Stomach (tissue), 9 donors: ENCODE measurements around the gene NDUFB4. TPM values are rescaled to one million over a fixed set of nuclear protein-coding genes. Genes with fewer than 3 reads are reported as not detected.

Experiments used
- DNase-seq, 2 donors: peaks; one replicate each; pipeline versions ENCODE4 v3.0.0 to v3.0.0-alpha.2; 2013 to 2019
- H3K27ac ChIP-seq, 5 donors: fragments of 200-600 bp in 4 of 5; sonication (generic) in 4 of 5; one replicate each; pipeline ENCODE4 v1.5.1; 2013 to 2019; ENCODE audit warnings: mild to moderate bottlenecking in 1 of 5, moderate library complexity in 1 of 5
- H3K27me3 ChIP-seq, 3 donors: fragments of 200-600 bp; sonication (generic); one replicate each; pipeline ENCODE4 v1.5.1; 2017 to 2019; ENCODE audit warnings: mixed run types in 1 of 3
- H3K36me3 ChIP-seq, 4 donors: fragments of 200-600 bp; sonication (generic); 1 replicate in 3 of 4; 2 replicates in 1 of 4; pipeline ENCODE4 v1.5.1; 2016 to 2019
- H3K4me1 ChIP-seq, 4 donors: fragments of 200-600 bp; sonication (generic); one replicate each; pipeline ENCODE4 v1.5.1; 2016 to 2019
- H3K4me3 ChIP-seq, 4 donors: fragments of 200-600 bp; sonication (generic) in 3 of 4; one replicate each; pipeline ENCODE4 v1.5.1; 2016 to 2019; ENCODE audit warnings: mild to moderate bottlenecking in 1 of 4
- H3K9me3 ChIP-seq, 4 donors: fragments of 200-600 bp; sonication (generic); one replicate each; pipeline ENCODE4 v1.5.1; 2016 to 2019
- CTCF ChIP-seq, 7 experiments: fragments of 450-650 bp in 4 of 7; fragments of 200-600 bp in 3 of 7; sonication (generic) in 3 of 7; IDR thresholded peaks; one replicate each; pipeline ENCODE4 v1.5.1; 2016 to 2019; ENCODE audit warnings: antibody characterized with exemption in 7 of 7, control low read depth in 2 of 7, mild to moderate bottlenecking in 1 of 7
- EP300 ChIP-seq: sonication (generic); formaldehyde crosslinking; IDR thresholded peaks from one replicate; pipeline ENCODE4 v1.6.1; 2017; ENCODE audit warnings: antibody characterized with exemption
- POLR2A ChIP-seq, 4 donors: fragments of 450-650 bp; IDR thresholded peaks; one replicate each; pipeline ENCODE4 v1.6.1; 2016; ENCODE audit warnings: antibody characterized with exemption in 4 of 4, control low read depth in 2 of 4, mild to moderate bottlenecking in 1 of 4, moderate library complexity in 1 of 4
- POLR2AphosphoS5 ChIP-seq, 3 donors: sonication (generic); formaldehyde crosslinking; IDR thresholded peaks; one replicate each; pipeline ENCODE4 v1.6.1; 2016; ENCODE audit warnings: antibody characterized with exemption in 3 of 3
- WGBS, 5 donors: extraction: QIAGEN DNeasy Blood & Tissue Kit in 3 of 5; methylation state at CpG; one replicate each; pipeline versions ENCODE4 v1.1.5 to v1.1.7; 2013 to 2018; 5-methylcytosine and 5-hydroxymethylcytosine counted together
- intact Hi-C: fragments of 100-400 bp; cut with DNase I; formaldehyde crosslinking; loops from one replicate; pipeline ENCODE4 v1.15.1; 2023; ENCODE audit warnings: low total_unique reads
- polyA plus RNA-seq, 3 donors: library from polyadenylated mRNA; stranded (reverse); fragments of 200-250 nt; gene quantifications; one replicate each; pipeline ENCODE4 v1.2.3, GENCODE V29; 2013
- total RNA-seq, 5 donors: library from RNA; depleted of rRNA; stranded (reverse); fragments of >200 nt; gene quantifications; one replicate each; pipeline versions ENCODE4 v1.1.0 to v1.2.3, GENCODE V29; 2014 to 2016
- donor health status: healthy with polysubstance abuse.
- donor health status: Bipolar disorder and iron deficiency.
- donor health status: healthy.

NDUFB4 gene
- total and polyA plus RNA-seq, 8 donors = 18.7 to 343 (median 113) TPM

GRCh38 chr3:120595788-120596115 is 384 bp upstream of the NDUFB4 start:
- no peaks in the 10 kb centered on the region for H3K9me3 ChIP-seq
- H3K27me3 ChIP-seq = no peaks in the 10 kb centered on the region
- H3K4me3 ChIP-seq = peak overlapping the region; percentile 66 to 81 (median 78)
- peaks cover 0 to 28% (median 17%) of the 10 kb centered on the region in 4 donors for H3K36me3 ChIP-seq
- DNase-seq = no peak
- intact Hi-C loops = no loop called here
- TF ChIP-seq POLR2A (IDR thresholded peaks at IDR 0.05) = no peak
- no peak for TF ChIP-seq POLR2AphosphoS5 (IDR thresholded peaks at IDR 0.05)
- H3K27ac ChIP-seq = peak overlapping the region; percentile 62 to 94 (median 91)
- peaks cover 22 to 45% (median 35%) of the 10 kb centered on the region in 4 donors for H3K4me1 ChIP-seq
- WGBS, 5 donors = 1 to 6% (median 3%) methylated on average over 4 of the region's 4 CpGs

- H3K27ac ChIP-seq = peak overlapping the region; percentile 78 to 94 (median 91)
- TF ChIP-seq CTCF (IDR thresholded peaks at IDR 0.05) (no peak), EP300 (no peak), POLR2A (IDR thresholded peaks at IDR 0.05) (no peak), POLR2AphosphoS5 (IDR thresholded peaks at IDR 0.05) (no peak)
- no peak for DNase-seq
- H3K36me3 ChIP-seq = peaks cover 0 to 38% (median 28%) of the 10 kb centered on the region in 4 donors
- no peaks in the 10 kb centered on the region for H3K9me3 ChIP-seq
- H3K27me3 ChIP-seq = no peaks in the 10 kb centered on the region
- 12 to 30% (median 20%) methylated on average over 3 of the region's 3 CpGs for WGBS, 5 donors
- peaks cover 22 to 54% (median 36%) of the 10 kb centered on the region in 4 donors for H3K4me1 ChIP-seq
- intact Hi-C loops = no loop called here
- peak overlapping the region; percentile 66 to 81 (median 78) for H3K4me3 ChIP-seq
These were observed 702 bp downstream of the NDUFB4 start for GRCh38 chr3:120596853-120597223.

- no peaks in the 10 kb centered on the region for H3K9me3 ChIP-seq
- peak overlapping the region; percentile 66 to 81 (median 78) for H3K4me3 ChIP-seq
- TF ChIP-seq POLR2AphosphoS5 (IDR thresholded peaks at IDR 0.05) = no peak
- intact Hi-C loops = no loop called here
- no peak for DNase-seq
- peaks cover 2 to 46% (median 35%) of the 10 kb centered on the region in 4 donors for H3K36me3 ChIP-seq
- H3K27ac ChIP-seq = peak overlapping the region in 4 of 5 donors; percentile 41 to 94 (median 92)
- no peaks in the 10 kb centered on the region for H3K27me3 ChIP-seq
- H3K4me1 ChIP-seq = peaks cover 22 to 54% (median 36%) of the 10 kb centered on the region in 4 donors
- 20 to 38% (median 32%) methylated on average over 1 of the region's 1 CpG for WGBS, 5 donors
These were observed 1.4 kb downstream of the NDUFB4 start for GRCh38 chr3:120597445-120598049.

- Histone ChIP-seq H3K9me3 (no peaks in the 10 kb centered on the region), H3K4me3 (no peak overlapping the region), H3K4me1 (peaks cover 22 to 54% (median 36%) of the 10 kb centered on the region in 4 donors), H3K27ac (peak overlapping the region in 1 of 5 donors; percentile 4), H3K27me3 (no peaks in the 10 kb centered on the region), H3K36me3 (peaks cover 7 to 56% (median 46%) of the 10 kb centered on the region in 4 donors)
- intact Hi-C loops = no loop called here
- WGBS, 5 donors = 65 to 75% (median 67%) methylated on average over 3 of the region's 3 CpGs
- TF ChIP-seq POLR2A (IDR thresholded peaks at IDR 0.05) = no peak
- TF ChIP-seq CTCF (IDR thresholded peaks at IDR 0.05) = no peak
- TF ChIP-seq POLR2AphosphoS5 (IDR thresholded peaks at IDR 0.05) = no peak
- TF ChIP-seq EP300 = no peak
- DNase-seq = no peak
These were observed 3.1 kb downstream of the NDUFB4 start for GRCh38 chr3:120599211-120599610.

GRCh38 chr3:120601554-120601953 is 5.4 kb downstream of the NDUFB4 start:
- Histone ChIP-seq H3K4me1 (peaks cover 22 to 47% (median 34%) of the 10 kb centered on the region in 4 donors), H3K9me3 (no peaks in the 10 kb centered on the region), H3K27ac (peak overlapping the region in 1 of 5 donors; percentile 0), H3K27me3 (no peaks in the 10 kb centered on the region), H3K36me3 (peaks cover 7 to 56% (median 46%) of the 10 kb centered on the region in 4 donors), H3K4me3 (no peak overlapping the region)
- intact Hi-C loops = no loop called here
- TF ChIP-seq POLR2AphosphoS5 (IDR thresholded peaks at IDR 0.05) = no peak
- TF ChIP-seq EP300 = no peak
- TF ChIP-seq CTCF (IDR thresholded peaks at IDR 0.05) = no peak
- TF ChIP-seq POLR2A (IDR thresholded peaks at IDR 0.05) = no peak
- no peak for DNase-seq
- 61 to 75% (median 71%) methylated on average over 4 of the region's 4 CpGs for WGBS, 5 donors
